Tibial nerve (tissue), 3 donors: ENCODE data around the gene CLEC18B.
"Not testable (repeated sequence)": the region's sequence is repeated elsewhere in the genome, so short reads cannot be mapped to it uniquely, and the experiment has no call there.

Experiments used
- POLR2A ChIP-seq, 2 donors: fragments of 450-650 bp; IDR thresholded peaks; one replicate each; pipeline ENCODE4 v1.6.1; 2017; ENCODE audit warnings: antibody characterized with exemption in 2 of 2, mild to moderate bottlenecking in 2 of 2, moderate library complexity in 2 of 2
- TF ChIP-seq, protein P1 (sequence below), 5 experiments: fragments of 200-600 bp in 3 of 5; fragments of 450-650 bp in 2 of 5; sonication (generic) in 3 of 5; IDR thresholded peaks; one replicate each; pipeline ENCODE4 v1.5.1; 2016 to 2019; ENCODE audit warnings: antibody characterized with exemption in 5 of 5, mild to moderate bottlenecking in 3 of 5, moderate library complexity in 2 of 5

DNA sequence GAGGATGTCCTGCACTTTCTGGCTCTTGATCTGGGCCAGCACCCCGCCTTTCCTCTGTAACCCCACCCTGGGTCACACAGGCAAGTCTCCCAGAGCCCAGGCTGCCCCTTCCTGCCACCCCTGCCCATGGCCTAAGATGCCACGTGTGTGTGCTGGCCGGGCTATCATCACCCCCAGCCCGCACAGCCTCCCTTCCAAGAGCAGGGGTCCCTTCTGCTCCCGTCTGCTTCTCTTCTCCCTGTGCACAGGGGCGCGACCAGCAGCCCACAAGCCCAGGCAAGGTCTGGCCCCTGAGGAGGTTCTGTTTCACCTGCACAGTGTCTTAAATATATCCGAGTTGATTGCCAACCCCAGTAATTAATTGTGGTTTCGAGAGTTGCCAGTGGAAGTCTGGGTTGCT is 10.3 kb downstream of the CLEC18B start:
- TF ChIP-seq, protein P1, sequence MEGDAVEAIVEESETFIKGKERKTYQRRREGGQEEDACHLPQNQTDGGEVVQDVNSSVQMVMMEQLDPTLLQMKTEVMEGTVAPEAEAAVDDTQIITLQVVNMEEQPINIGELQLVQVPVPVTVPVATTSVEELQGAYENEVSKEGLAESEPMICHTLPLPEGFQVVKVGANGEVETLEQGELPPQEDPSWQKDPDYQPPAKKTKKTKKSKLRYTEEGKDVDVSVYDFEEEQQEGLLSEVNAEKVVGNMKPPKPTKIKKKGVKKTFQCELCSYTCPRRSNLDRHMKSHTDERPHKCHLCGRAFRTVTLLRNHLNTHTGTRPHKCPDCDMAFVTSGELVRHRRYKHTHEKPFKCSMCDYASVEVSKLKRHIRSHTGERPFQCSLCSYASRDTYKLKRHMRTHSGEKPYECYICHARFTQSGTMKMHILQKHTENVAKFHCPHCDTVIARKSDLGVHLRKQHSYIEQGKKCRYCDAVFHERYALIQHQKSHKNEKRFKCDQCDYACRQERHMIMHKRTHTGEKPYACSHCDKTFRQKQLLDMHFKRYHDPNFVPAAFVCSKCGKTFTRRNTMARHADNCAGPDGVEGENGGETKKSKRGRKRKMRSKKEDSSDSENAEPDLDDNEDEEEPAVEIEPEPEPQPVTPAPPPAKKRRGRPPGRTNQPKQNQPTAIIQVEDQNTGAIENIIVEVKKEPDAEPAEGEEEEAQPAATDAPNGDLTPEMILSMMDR (IDR thresholded peaks at IDR 0.05), result not testable (repeated sequence)
- TF ChIP-seq POLR2A (IDR thresholded peaks at IDR 0.05), result not testable (repeated sequence)
